Globus pallidus (tissue), 1 donor: ENCODE measurements around the gene POLDIP3.
A peak's percentile ranks its signal among the peaks of the same experiment; 100 is the strongest.

ENCODE experiments used
- DNase-seq: peaks from one replicate; pipeline ENCODE4 v3.0.0-alpha.2; 2015; ENCODE audit warnings: low spot score

The POLDIP3 gene, protein sequence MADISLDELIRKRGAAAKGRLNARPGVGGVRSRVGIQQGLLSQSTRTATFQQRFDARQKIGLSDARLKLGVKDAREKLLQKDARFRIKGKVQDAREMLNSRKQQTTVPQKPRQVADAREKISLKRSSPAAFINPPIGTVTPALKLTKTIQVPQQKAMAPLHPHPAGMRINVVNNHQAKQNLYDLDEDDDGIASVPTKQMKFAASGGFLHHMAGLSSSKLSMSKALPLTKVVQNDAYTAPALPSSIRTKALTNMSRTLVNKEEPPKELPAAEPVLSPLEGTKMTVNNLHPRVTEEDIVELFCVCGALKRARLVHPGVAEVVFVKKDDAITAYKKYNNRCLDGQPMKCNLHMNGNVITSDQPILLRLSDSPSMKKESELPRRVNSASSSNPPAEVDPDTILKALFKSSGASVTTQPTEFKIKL

DNA sequence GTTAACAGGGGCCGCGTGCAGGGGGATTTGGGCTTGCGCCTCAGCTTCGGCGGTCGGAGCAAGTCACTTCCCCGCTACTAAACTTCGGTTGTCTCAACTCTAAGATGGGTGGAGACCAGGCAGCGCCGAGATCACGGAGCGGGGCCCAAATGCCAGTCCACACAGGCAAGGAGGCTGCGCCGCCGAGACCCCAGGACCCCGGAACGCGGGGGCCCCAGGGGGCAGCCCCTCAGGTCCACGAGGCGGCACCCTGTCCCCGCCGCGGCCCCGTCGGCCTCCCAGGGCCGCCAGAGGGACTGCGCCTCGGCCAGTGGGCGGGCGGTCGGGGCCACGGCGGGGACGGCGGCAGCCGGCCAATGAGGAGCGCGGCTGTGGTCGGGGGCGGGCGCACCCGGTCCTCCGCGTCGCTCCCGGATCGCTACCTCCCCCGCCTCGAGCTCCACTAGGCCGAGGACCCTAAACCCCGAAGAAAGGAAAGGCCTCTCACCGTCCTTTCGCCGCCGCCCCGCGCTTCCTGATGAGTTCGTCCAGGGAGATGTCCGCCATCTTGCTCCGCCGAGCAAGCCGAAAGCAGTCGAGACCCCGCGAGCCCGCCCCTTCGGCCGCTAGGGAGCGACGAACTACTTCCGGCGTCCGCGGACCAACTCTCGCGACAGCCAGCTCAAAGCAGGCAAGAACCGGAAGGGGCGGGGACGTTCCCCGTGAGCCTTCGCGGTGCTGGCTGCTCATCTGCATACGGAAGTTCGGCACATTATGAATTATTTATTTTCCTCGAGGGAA is at the start of gene POLDIP3:
Gene POLDIP3, minus strand, starts transcription at position 572 of the 780 bp plus-strand sequence. Its CDS starts 26 bp downstream, at position 546.
- peak; percentile 98 for DNase-seq

DNA sequence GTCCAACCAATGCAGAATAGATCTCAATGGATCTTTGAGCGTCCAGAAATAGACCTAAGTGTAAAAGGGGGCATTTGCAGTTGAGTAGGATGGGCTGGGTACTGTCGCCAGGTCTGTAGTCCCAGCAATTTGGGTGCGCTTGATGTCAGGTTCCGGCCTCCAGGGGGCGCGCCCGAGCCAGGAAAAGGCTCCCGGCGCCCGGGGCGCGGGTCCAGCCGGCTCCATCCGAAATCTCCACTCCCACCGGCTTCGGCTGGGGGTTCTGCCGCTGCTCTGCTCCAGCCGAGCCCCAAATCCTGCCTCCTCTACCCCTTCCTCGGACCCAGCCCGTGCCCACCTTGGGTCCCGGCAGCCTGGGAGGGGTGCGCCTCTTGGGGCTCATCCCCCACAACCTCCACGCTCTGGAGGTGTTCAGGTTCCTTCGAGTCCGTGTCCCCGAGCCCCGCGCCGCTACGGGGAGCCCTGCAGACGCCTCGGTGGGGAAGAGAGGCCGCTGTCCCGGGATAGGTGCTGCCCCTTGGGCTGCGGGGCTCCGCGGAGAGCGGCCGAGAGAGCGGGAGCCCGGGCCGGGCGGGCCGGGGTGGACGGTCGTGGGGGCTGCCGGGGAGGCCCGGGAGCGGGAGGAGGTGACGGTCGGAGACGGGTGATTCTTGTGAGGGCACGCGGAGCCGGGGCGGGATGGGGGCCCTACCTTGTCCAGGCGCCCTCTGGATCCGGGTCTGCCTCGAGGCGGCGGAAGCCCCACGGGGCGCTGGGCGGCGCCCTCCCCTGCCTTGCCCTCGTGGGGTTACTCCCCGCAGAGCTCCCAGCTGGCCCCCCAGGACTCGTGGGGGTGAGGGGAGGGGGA is 47.5 kb upstream of the POLDIP3 start:
- peak; percentile 54 for DNase-seq

DNA sequence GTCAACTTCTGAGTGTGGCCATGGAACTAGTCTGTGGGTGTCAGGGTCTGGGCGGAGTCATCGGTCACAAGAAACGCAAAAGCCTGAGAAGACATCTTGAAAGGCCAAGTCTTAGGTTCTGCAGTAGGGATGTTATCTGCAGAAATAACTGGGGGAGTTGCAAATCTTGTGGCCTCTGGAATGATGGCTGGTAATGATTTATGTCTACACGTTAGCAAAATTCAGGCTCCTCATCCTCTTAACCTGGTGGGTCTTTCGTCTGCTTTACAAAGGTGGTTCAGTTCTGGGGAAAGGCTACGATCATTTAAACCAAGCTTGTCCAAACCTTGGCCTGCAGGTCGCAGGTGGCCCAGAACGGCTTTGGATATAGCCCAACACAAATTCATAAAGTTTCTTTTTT is 41.9 kb upstream of the POLDIP3 start:
- DNase-seq = no peak

DNA sequence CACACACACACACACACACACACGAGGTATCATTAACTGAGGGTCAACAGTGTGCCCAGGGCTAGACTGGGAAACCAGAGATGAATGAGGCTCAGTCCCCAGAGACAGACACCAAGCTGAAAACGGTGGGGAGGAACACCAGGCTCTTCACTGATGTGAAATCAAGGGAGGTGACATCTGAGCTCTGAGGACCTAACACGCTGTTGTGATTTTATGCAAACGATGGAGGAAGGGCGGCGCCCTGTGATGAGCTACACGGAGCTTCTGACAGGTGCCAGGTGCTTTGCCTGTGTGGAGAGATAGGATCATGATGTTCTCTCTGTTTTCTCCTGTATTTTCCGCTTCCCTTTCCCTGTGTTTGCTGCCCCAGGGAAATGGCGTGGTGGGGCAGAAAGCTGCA is 41.0 kb upstream of the POLDIP3 start:
- DNase-seq = no peak

DNA sequence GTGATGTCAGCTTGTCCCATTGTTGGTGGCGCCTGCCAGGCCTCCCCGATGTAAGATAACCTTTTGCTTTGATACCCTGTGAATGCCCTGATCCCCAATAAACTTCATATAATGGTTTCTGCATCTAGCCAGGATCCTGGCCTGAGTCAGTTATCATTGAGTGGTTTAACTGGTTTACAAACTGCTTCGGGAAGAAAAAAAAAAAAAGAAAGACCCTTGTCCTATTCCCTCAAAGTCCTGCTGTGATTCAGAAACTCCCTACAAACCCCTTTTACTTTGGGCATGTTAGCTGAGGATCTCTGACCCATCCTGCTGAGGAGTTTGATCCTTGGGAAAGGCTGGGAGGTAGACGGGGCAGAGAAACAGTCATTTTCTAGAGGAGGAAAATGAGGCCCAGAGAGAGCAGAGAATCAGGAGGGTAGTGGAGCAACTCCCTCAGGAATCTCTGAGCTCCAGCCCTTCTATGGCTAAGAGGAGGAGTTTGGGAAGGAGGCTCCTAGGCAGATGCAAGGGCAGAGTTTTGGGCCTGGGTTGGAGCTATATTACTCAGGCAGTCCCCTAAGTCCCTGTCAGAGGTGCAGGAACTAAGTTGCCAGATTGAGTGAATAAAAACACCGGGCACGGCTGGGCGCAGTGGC is 39.9 kb upstream of the POLDIP3 start:
- DNase-seq = no peak

DNA sequence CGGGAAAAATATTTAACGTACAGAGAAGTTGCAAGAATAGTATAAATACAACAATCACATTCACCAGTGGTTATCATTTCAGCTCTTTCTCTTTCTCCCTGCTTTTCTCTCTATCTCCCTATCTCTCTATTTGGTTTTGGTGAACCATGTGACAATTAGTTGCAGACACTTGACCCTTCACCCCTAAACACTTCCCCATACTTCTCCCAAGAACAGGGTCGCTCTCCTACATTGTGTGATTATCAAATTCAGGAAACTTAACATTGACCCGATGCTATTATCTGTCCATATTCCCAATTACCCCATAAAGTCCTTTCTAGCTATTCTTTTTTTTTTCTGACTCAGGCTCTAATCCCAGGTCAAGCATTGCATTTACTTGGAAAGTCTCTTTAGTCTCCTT is 39.3 kb upstream of the POLDIP3 start:
- no peak for DNase-seq

DNA sequence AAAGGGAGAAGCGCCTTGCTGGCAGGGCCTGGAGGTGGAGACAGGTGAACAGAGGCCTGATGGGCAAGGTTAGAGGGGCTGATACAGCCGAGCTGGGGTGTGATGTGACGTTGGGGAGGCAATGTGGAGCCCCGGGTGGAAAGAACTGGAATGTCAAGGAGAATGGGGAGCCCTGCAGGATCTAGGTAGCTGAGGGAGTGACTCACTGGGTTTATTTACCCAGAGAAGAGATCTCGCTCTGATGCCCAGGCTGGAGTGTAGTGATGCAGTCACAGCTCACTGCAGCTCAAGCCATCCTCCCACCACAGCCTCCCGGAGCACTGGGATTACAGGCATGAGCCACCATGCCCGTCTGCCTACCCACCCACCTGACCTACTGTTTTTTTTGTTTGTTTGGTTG is 36.5 kb upstream of the POLDIP3 start:
- DNase-seq = no peak

DNA sequence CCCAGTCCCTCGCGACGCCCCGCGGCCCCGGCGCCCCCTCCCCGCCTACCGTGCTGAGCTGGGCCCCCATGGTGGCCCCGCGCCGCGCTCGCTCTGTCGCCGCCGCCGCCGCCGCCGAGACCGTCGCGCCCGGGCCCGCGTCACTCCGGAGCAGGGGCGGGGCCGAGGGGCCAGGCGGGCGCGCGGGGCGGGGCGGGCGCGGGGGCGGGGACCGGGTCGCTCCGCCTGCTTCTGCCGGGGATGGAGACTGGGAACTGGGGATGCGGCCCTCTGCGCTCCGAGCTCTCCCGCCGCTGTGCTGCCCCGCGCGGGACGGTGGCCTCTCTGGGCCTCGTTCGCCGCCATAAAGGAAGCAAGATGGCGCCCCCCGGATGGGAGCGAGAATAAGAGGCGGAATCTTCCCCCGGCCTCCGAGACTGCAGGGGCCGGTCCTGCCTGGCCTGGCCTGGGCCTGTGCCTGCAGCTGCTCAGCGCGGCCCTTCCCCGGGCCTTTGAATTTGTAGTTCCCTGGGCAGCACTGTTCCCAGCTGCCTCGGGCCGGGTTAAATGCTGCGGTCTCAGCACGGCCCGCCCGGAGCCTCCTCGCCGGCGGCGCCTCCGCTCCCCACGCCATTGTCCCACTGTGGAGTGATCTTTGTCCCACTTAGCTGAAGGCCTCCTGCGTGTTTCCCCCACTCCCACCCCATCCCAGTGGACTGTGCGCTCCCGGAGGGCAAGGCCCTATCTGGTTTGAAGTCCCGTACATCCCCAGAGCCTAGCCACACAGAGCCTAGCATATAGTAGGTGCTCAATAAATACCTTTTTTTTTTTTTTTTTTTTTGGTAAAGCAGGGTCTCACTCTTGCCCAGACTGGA is 34.8 kb upstream of the POLDIP3 start, which contains the start of gene CYB5R3:
Gene CYB5R3, minus strand, starts transcription at position 147 of the 854 bp plus-strand sequence. Its CDS starts 77 bp downstream, at position 70.
- peak; percentile 76 for DNase-seq

DNA sequence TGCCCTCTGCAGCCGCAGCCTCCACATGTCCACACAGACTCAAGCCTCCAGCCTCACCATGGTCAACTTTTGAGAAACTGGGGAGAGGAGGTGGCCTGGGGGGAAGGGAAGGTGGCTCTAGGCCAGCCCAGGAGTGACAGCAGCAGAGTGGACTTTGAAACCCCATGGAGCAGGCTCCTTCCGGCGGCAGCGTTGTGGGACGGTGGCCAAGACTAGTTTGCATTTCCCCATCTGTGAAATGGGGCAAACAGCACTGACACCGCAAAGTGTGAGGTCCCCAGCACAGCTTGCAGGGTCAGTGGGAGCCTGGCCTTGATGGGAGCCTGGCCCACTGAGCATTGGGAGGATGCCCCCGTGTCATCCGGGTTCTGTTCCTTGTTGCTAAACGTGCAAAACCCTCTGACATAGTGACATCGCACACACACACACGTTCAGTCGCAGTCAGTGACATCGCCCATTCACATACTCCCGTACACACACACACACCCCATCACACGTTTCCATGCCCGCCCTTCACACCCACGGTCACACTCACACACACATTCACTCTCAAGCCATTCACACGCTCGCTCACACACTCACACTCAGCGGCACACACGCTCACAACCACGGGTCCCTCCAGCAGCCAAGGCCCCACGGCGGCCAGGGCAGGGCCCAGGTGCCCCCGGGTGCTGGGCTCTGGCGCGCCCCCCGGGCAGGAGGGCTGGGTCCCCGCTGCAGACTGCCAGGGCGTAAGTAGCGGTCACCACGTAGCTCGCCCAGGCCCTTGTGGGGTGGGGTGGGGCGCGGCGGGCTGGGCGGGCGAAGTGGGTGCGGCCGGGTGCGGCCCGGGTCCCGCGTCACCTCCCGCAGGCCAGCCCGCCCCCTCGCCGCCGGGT is 33.9 kb upstream of the POLDIP3 start:
- peak; percentile 54 for DNase-seq

DNA sequence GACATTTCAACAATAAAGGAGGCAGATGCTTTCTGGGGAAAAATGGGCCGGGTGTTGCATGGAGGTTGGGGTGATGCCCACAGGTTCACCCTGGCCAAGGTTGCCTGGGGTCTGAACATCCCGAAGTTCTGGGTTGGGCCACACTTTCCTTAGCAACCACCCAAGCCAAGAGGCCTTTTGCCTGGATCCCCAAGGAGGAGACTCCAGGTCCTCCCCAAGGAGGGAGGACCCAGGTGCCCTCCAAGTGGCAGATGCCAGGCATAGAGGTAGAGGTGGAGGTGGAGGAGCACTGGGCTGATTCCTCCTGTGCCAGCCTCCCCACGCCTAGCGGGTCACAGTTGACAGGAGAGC is 33.3 kb upstream of the POLDIP3 start:
- DNase-seq = no peak

DNA sequence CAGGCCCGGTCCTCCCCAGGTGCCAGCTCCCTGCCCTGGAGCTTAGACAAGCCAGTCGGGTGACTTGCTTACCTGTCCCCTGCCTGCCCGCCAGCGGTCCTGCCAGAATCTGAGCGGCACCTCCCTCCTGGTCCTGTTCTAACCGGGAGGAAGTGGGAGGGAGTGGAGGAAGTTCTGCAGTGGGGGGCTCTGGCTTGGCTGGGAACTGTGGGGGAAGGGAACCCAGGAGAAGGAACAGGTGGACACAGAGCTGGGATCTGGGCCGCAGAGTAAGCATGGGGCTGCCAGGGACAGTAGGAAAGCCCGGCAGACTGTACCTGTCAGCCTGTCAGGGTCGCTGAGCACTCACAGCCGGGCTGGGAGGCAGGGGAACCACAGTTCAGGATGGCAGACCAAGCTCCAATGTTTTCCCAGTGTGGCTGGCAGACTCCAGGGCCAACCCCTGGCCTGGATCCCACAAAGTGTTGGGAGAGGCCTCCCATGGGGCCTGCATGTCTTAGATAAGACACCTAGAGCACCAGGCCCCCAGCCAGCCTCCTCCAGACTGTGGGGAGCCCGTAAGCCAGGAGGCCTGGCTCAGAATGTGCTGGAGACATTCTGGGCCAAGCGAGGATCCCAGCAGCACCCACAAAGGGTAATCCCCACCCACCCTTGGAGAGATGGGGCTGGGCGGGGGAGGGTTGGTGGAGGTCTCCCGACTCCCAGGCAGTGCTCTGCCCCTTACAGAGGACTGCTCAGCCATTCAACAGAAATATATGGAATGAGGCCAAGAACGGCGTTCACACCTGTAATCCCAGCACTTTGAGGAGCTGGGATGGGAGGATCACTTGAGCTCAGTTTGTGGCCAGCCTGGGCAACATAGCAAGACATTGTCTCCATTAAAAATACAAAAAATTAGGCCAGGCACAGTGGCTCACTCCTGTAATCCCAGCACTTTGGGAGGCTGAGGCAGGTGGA is 32.2 kb upstream of the POLDIP3 start:
- DNase-seq = no peak

DNA sequence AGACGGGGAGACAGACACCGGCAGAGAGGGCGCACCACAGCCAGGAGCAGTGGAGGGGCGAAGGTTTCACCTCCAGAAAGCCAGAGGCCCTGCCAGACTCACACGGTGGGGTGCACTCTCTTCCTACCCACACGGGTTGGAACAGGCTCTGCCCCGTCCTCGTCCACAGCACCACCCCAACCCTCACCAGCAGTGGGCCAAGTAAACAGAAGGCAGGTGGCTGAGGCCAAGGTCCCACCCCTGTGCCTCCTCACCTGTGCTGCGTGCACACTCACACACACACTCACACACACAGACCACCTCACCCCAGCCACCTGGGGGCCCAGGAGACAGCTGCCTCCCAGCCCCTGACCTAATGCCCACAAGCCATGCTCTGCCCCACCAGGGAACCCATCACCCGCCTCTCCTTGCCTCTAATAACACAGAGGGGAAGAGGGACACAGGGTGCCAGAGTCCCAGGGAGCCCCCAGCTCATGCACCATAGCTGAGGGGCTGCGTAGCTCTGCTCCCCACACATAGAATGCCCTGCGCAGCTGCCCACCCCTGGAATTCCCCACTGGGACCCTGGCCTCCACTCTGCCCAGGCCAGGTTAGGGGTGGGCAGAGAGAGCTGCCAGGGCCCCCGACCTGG is 31.4 kb upstream of the POLDIP3 start:
- no peak for DNase-seq

DNA sequence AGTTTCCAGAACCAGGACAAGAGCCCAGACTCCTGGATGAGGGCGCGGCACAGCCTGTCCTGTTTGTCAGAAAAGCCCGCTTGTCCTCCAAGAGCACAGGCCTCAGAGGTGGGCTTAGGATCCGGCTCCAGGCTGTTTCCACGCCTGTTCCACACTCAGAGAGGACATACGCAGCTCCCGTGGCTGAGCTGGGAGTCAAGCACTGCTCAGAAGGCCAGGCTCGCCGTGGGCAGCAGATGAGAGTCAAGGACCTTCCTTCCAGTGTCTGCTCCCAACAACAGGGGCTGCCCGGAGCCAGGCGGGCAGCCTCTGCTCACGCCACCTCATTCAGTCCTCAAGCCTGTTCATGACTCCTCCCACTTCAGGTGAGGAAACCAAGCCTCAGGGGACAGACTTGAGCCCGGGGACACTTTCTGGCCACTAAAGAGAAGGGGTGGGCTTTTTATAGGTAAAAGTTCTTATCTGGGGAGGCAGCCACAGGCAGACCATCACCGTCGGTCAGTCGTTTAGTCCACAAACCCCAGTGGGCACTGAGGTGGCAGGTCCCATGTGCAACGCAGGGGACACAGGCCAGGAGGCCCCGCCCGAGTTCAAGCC is 30.8 kb upstream of the POLDIP3 start:
- no peak for DNase-seq

DNA sequence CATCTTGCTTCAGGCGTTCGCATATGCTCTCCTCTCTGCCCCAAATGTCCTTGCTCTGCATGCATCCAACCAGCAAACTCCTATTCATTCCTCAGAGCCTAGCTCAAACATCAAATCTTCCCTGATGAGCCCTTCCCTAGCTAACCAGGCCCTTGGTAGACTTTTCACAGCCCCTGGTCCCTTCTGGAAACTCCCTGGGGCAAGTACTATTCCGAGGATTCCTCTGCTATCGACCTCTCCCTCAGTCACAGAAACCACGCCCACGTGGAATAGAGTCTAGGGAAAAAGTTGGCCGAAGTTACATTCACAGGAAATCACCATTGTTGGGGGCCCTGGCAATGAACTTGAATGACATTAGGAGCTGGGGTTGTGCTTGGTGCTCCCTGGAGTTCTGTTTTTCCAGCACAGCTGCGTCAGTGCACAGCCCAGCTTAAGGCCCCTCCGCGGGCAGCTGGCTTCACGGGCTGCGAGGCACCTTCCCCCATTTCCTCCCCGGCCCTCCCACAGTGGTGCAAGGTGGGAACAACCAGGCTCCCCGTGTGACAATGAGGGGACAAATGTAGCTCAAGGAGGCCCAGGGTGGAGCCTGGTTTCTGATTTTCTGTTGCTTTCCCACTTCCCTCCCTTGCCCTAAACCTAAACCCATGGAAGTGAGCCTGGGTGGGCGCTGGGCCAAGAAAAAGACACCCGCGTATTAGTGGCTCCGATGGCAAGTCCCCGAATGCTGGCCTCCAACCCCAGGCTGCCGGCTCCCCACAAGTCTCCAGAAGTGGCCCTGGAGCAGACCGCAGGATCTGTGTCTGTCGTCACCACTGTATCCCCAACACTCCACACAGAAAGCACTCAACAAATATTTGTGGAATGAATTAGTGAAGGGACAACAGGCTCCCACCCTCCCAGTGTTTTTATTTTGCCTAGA is 30.0 kb upstream of the POLDIP3 start:
- DNase-seq = no peak

DNA sequence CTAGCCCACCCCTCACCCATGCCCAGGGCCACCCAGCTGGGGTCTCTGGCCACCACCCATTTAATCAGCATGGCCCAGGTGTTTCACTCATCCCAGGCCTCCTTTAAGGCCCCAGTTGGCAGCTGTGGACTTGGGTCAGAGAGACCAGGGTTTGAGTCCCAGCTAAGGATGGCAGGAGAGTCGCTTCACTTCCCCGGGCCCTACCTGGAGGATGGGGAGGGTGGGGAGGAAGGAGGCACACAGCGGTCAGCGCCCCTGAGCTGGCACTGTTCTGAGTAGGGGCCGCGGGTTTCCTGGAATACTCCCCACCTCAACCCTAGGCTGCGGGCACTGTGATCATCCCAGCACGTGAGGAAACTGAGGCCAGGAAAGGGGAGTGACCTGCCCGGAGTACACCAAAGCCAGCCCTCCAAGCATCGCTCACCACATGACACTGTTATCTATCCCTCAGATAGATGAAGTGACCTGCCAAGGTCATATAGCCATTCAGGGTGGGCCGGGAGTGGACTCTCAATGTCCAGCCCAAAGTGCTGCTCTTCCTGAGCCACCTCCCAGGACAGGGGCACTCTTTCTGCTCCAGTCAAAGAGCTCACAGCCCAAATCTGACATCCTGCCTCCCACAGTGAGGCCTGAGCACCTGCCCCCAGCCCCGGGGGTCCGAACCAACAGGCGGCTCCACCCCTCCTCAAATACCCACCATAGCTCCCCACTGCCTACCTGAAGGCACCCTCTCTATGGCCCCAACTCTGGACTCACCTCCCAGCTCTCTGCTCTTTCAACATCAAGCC is 29.1 kb upstream of the POLDIP3 start:
- DNase-seq = no peak
